GM12864 (cell line): ENCODE data around the gene CEP72.

Experiments
- DNase-seq: peaks from one replicate; pipeline ENCODE4 v3.0.0-alpha.2; 2011; ENCODE audit warnings: low read depth
- H3K4me3 ChIP-seq: 2 replicates; pipeline ENCODE4 v1.5.1; 2011; ENCODE audit warnings: mild to moderate bottlenecking, low read depth, low read length, control low read depth
- TF ChIP-seq, protein P1 (sequence below): IDR thresholded peaks from 2 replicates; pipeline ENCODE4 v1.5.1; 2011; ENCODE audit warnings: low read depth, mild to moderate bottlenecking, moderate library complexity, low read length, control low read depth, inconsistent platforms; ENCODE audit errors: missing control alignments

The CEP72 gene

DNA sequence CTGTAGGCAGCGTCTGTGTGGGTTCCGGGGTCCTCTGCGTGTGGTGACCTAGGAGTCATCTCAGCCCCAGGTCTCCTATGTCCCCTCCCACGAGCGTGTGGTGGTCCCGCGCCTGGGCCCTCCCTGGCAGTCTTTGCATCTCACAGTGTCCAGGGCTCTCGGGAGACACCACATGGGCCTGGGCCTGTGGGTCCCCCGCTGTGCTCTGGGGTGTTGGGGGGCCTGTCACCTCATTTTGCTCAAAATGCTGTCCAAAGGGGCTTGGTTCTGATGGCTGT is 27.1 kb downstream of the CEP72 start:
- no peak overlapping the region for H3K4me3 ChIP-seq
- TF ChIP-seq, protein P1, sequence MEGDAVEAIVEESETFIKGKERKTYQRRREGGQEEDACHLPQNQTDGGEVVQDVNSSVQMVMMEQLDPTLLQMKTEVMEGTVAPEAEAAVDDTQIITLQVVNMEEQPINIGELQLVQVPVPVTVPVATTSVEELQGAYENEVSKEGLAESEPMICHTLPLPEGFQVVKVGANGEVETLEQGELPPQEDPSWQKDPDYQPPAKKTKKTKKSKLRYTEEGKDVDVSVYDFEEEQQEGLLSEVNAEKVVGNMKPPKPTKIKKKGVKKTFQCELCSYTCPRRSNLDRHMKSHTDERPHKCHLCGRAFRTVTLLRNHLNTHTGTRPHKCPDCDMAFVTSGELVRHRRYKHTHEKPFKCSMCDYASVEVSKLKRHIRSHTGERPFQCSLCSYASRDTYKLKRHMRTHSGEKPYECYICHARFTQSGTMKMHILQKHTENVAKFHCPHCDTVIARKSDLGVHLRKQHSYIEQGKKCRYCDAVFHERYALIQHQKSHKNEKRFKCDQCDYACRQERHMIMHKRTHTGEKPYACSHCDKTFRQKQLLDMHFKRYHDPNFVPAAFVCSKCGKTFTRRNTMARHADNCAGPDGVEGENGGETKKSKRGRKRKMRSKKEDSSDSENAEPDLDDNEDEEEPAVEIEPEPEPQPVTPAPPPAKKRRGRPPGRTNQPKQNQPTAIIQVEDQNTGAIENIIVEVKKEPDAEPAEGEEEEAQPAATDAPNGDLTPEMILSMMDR: no peak
- no peak for DNase-seq

DNA sequence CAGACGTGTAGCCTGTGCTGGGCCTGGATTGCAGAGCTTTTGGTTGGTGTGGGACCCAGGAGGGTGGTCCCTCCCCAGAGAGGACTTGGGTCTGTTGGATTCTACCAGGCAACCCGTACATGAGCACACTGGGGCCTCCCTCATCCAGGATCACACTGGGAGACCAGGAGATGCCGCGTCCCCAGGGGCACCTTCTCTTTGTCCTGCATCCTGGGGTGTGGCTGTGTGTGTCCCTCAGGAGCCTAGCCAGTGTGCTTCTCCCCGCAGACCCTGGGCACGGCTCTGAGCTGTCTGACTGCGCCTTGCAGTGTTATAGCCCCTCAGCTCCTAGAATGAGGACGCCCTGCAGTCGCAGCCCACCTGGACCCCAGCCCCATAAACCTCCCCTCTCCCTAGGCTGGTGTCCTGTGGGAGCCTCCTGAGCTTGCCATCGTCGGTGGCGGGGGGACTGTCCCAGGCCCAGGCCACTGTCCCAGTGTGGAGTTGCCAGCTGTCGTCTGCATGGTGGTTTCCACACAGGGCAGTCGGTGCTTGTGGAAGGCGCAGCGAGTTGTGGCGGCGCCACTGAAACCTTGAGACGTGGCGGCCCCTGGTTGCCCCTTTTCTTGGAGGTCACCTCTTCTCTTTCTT is 27.6 kb downstream of the CEP72 start:
- TF ChIP-seq, protein P1: no peak
- H3K4me3 ChIP-seq: no peak overlapping the region
- DNase-seq: no peak

DNA sequence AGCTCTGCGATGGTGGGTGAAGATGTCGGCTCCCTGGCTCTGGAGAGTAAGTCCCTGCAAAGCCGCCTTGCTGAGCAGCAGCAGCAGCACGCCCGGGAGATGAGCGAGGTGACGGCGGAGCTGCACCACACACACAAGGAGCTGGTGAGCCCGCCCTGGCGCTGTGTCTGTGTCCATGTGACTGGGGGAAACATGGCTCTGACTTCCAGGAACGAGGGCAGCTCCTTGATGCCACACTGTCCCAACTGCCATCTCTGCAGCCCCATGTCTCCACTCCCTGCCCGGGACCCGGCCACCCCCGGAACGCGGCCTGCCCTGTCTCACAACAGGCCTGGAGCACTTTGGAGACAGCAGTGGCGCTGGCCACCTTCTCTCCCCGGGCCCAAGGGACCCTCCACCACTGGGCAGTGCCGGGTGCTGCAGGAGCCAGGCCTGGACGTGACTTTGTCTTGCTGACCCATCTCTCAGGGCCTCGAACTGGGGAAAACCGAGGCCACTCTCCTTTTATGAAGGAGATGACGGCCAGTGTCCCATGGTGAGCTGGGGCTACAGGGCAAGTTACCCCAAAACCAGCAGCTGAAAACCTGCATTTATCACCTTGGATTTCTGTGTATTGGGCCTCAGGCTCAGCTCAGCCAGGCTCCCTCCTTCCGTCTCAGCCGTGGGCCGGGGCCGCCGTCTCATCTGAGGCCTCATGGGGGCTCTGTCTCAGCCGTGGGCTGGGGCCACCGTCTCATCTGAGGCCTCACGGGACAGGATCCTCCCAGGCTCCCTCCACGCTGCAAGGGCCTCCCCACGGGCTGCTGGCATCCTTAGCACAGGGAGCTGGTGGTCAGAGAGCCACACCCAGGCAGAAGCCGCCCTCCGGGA is 28.6 kb downstream of the CEP72 start:
- TF ChIP-seq, protein P1: no peak
- H3K4me3 ChIP-seq: no peak overlapping the region
- no peak for DNase-seq

DNA sequence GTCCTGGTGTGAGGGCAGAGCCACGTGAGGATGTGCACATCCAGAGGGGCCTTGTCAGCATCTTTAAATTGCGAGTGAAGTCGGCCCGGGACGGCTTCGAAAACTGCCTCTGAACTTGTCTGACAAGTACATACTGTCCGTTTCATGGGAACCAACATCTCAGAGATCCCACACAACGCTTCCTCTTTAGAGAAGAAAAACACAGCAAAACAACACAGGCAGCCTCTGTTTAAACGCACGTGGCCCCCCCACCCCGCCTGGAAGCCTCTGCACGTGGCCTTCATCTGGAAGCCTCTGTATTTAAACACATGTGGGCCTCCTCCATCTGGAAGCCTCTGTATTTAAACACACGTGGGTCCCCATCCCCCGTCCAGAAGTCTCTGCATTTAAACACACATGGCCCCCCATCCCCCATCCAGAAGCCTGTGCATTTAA is 29.2 kb downstream of the CEP72 start:
- TF ChIP-seq, protein P1: no peak
- H3K4me3 ChIP-seq: no peak overlapping the region
- no peak for DNase-seq

DNA sequence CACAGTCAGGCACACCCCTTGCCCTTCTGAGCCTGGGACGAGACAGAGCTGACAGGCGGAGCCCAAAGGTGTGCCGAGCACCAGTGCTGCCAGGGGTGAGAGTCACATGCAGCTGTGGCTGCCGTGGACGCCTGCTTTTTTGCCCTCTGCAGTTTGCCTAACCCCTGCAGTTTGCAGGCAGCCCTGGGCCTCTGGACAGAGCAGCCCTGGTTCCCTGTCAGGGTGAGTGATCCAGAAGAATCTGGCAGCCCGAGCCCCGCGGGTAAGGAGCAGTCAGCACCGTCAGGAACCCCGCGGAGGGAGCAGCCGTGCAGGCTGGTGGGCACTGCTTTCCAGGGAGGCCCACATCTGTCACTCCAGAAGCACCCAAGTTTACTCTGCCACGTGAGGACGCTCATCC is 30.3 kb downstream of the CEP72 start:
- no peak for DNase-seq
- H3K4me3 ChIP-seq: no peak overlapping the region
- TF ChIP-seq, protein P1: no peak

DNA sequence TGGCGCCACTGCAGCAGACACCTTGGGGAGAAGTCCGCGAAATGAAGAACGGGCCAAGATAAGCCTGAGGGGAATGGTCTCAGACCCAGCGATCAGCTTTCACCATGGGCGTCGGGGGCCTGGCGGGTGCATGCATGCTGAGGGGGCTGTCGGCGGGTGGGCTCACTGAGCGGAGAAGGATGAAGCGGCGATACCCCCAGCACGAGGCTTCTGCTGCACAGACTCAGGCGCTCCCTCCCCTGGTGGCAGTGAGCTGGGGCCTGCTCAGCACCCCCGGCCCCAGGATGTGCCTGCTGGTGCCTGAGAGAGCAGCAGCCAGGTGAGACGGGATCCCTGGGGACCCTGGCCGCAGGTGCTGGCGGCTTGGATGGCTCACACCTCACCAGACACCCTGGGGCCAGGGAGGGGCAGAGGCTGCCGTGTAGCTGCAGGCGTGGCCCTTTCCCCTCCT is 31.2 kb downstream of the CEP72 start:
- no peak for DNase-seq
- TF ChIP-seq, protein P1: no peak
- H3K4me3 ChIP-seq: no peak overlapping the region
